ENCODE data around the gene LLGL2.

Gene LLGL2

GRCh38 chr17:75539967-75540729 is 14.7 kb downstream of the LLGL2 start:
- no peak for DNase-seq
- Mint-ChIP-seq H3K4me1 (ENCODE audit: low read depth) (peaks cover 11% of the 10 kb centered on the region), H3K36me3 (ENCODE audit: low read depth) (no peaks in the 10 kb centered on the region), H3K4me3 (no peak overlapping the region), H3K27ac (no peak overlapping the region), H3K9me3 (no peaks in the 10 kb centered on the region), H3K27me3 (no peaks in the 10 kb centered on the region)

- no peaks in the 10 kb centered on the region for H3K9me3 Mint-ChIP-seq
- H3K36me3 Mint-ChIP-seq (ENCODE audit: low read depth): no peaks in the 10 kb centered on the region
Measured at GRCh38 chr17:75540923-75541503, 15.5 kb downstream of the LLGL2 start.

GRCh38 chr17:75542229-75542628 is 16.7 kb downstream of the LLGL2 start:
- no peaks in the 10 kb centered on the region for H3K27me3 Mint-ChIP-seq
- H3K9me3 Mint-ChIP-seq: no peaks in the 10 kb centered on the region
- H3K4me1 Mint-ChIP-seq (ENCODE audit: low read depth): no peaks in the 10 kb centered on the region
- H3K36me3 Mint-ChIP-seq (ENCODE audit: low read depth): no peaks in the 10 kb centered on the region
- no peak overlapping the region for H3K27ac Mint-ChIP-seq
- H3K4me3 Mint-ChIP-seq: no peak overlapping the region
- DNase-seq: no peak

More at GRCh38 chr17:75540923-75541503, 15.5 kb downstream of the LLGL2 start:
- Mint-ChIP-seq H3K27me3 (no peaks in the 10 kb centered on the region), H3K4me3 (no peak overlapping the region), H3K27ac (no peak overlapping the region), H3K4me1 (ENCODE audit: low read depth) (peaks cover 3% of the 10 kb centered on the region)
- DNase-seq: no peak

- Mint-ChIP-seq H3K9me3 (no peaks in the 10 kb centered on the region), H3K4me1 (ENCODE audit: low read depth) (no peaks in the 10 kb centered on the region), H3K27ac (no peak overlapping the region), H3K27me3 (no peaks in the 10 kb centered on the region), H3K4me3 (no peak overlapping the region), H3K36me3 (ENCODE audit: low read depth) (no peaks in the 10 kb centered on the region)
- DNase-seq: no peak
Measured at GRCh38 chr17:75542728-75543336, 17.3 kb downstream of the LLGL2 start.

- no peak overlapping the region for H3K27ac Mint-ChIP-seq
- H3K4me1 Mint-ChIP-seq (ENCODE audit: low read depth): no peaks in the 10 kb centered on the region
- no peaks in the 10 kb centered on the region for H3K9me3 Mint-ChIP-seq
- no peak overlapping the region for H3K4me3 Mint-ChIP-seq
- peaks cover 2% of the 10 kb centered on the region for H3K36me3 Mint-ChIP-seq (ENCODE audit: low read depth)
- no peak for DNase-seq
- no peaks in the 10 kb centered on the region for H3K27me3 Mint-ChIP-seq
Measured at GRCh38 chr17:75544250-75544649, 18.8 kb downstream of the LLGL2 start.

GRCh38 chr17:75546181-75546580 is 20.7 kb downstream of the LLGL2 start:
- Mint-ChIP-seq H3K36me3 (ENCODE audit: low read depth) (peaks cover 2% of the 10 kb centered on the region), H3K9me3 (no peaks in the 10 kb centered on the region), H3K27me3 (no peaks in the 10 kb centered on the region), H3K27ac (no peak overlapping the region), H3K4me1 (ENCODE audit: low read depth) (no peaks in the 10 kb centered on the region), H3K4me3 (no peak overlapping the region)
- DNase-seq: no peak

GRCh38 chr17:75547091-75547490 is 21.6 kb downstream of the LLGL2 start:
- peaks cover 2% of the 10 kb centered on the region for H3K36me3 Mint-ChIP-seq (ENCODE audit: low read depth)
- H3K4me1 Mint-ChIP-seq (ENCODE audit: low read depth): no peaks in the 10 kb centered on the region
- no peak overlapping the region for H3K27ac Mint-ChIP-seq
- no peak for DNase-seq
- no peaks in the 10 kb centered on the region for H3K27me3 Mint-ChIP-seq
- H3K9me3 Mint-ChIP-seq: no peaks in the 10 kb centered on the region
- no peak overlapping the region for H3K4me3 Mint-ChIP-seq

GRCh38 chr17:75548813-75549212 is 23.3 kb downstream of the LLGL2 start:
- no peak overlapping the region for H3K27ac Mint-ChIP-seq

GRCh38 chr17:75549246-75550138 is 24.0 kb downstream of the LLGL2 start:
- H3K4me3 Mint-ChIP-seq: no peak overlapping the region
- H3K36me3 Mint-ChIP-seq (ENCODE audit: low read depth): peaks cover 2% of the 10 kb centered on the region
- no peaks in the 10 kb centered on the region for H3K27me3 Mint-ChIP-seq
- no peak overlapping the region for H3K27ac Mint-ChIP-seq
- no peaks in the 10 kb centered on the region for H3K4me1 Mint-ChIP-seq (ENCODE audit: low read depth)
- no peaks in the 10 kb centered on the region for H3K9me3 Mint-ChIP-seq
- DNase-seq: no peak

More at GRCh38 chr17:75548813-75549212, 23.3 kb downstream of the LLGL2 start:
- H3K27me3 Mint-ChIP-seq: no peaks in the 10 kb centered on the region
- no peaks in the 10 kb centered on the region for H3K9me3 Mint-ChIP-seq
- no peak overlapping the region for H3K4me3 Mint-ChIP-seq
- no peaks in the 10 kb centered on the region for H3K4me1 Mint-ChIP-seq (ENCODE audit: low read depth)
- H3K36me3 Mint-ChIP-seq (ENCODE audit: low read depth): peaks cover 2% of the 10 kb centered on the region
- DNase-seq: no peak

- no peak overlapping the region for H3K4me3 Mint-ChIP-seq
- H3K4me1 Mint-ChIP-seq (ENCODE audit: low read depth): no peaks in the 10 kb centered on the region
- DNase-seq: no peak
- H3K27me3 Mint-ChIP-seq: no peaks in the 10 kb centered on the region
- H3K9me3 Mint-ChIP-seq: no peaks in the 10 kb centered on the region
- H3K36me3 Mint-ChIP-seq (ENCODE audit: low read depth): peaks cover 2% of the 10 kb centered on the region
- no peak overlapping the region for H3K27ac Mint-ChIP-seq
Measured at GRCh38 chr17:75550139-75550465, 24.6 kb downstream of the LLGL2 start.

GRCh38 chr17:75551266-75551665 is 25.8 kb downstream of the LLGL2 start:
- peaks cover 2% of the 10 kb centered on the region for H3K36me3 Mint-ChIP-seq (ENCODE audit: low read depth)
- no peaks in the 10 kb centered on the region for H3K27me3 Mint-ChIP-seq
- H3K27ac Mint-ChIP-seq: no peak overlapping the region
- DNase-seq: no peak
- no peak overlapping the region for H3K4me3 Mint-ChIP-seq
- H3K4me1 Mint-ChIP-seq (ENCODE audit: low read depth): no peaks in the 10 kb centered on the region
- no peaks in the 10 kb centered on the region for H3K9me3 Mint-ChIP-seq

GRCh38 chr17:75552425-75553294 is 27.2 kb downstream of the LLGL2 start:
- H3K4me1 Mint-ChIP-seq (ENCODE audit: low read depth): no peaks in the 10 kb centered on the region
- peaks cover 2% of the 10 kb centered on the region for H3K36me3 Mint-ChIP-seq (ENCODE audit: low read depth)
- H3K4me3 Mint-ChIP-seq: no peak overlapping the region
- H3K27ac Mint-ChIP-seq: no peak overlapping the region
- no peaks in the 10 kb centered on the region for H3K9me3 Mint-ChIP-seq
- no peak for DNase-seq
- no peaks in the 10 kb centered on the region for H3K27me3 Mint-ChIP-seq

- H3K27me3 Mint-ChIP-seq: no peaks in the 10 kb centered on the region
- peaks cover 2% of the 10 kb centered on the region for H3K36me3 Mint-ChIP-seq (ENCODE audit: low read depth)
- H3K4me3 Mint-ChIP-seq: no peak overlapping the region
- no peak overlapping the region for H3K27ac Mint-ChIP-seq
- H3K9me3 Mint-ChIP-seq: no peaks in the 10 kb centered on the region
- DNase-seq: no peak
- H3K4me1 Mint-ChIP-seq (ENCODE audit: low read depth): no peaks in the 10 kb centered on the region
Measured at GRCh38 chr17:75553295-75554110, 28.0 kb downstream of the LLGL2 start.
